Naive B cell (primary cell): ENCODE results near the gene ZNF629. TPM values are rescaled to one million over a fixed set of nuclear protein-coding genes. Genes with fewer than 3 reads are reported as not detected.

ENCODE experiments used
- ATAC-seq, 2 donors: fragments of 150-1000 bp; cut with Tn5 transposase; 2 replicates each; pipeline ENCODE4 v1.10.0; 2021; ENCODE audit warnings: low read depth in 2 of 2, mild to moderate bottlenecking in 2 of 2, moderate library complexity in 2 of 2
- DNase-seq: peaks from one replicate; pipeline ENCODE4 v3.0.0; 2022
- H3K27ac Mint-ChIP-seq, 6 donors: one replicate each; pipeline ENCODE4 v1.8.0; 2020 to 2022; ENCODE audit warnings: mild to moderate bottlenecking in 6 of 6, mixed read lengths in 6 of 6, moderate library complexity in 5 of 6, inconsistent platforms in 2 of 6
- H3K27me3 Mint-ChIP-seq, 3 donors: one replicate each; pipeline ENCODE4 v1.8.0; 2021 to 2022; ENCODE audit warnings: mixed read lengths in 3 of 3, mild to moderate bottlenecking in 1 of 3
- H3K36me3 Mint-ChIP-seq, 2 donors: one replicate each; pipeline ENCODE4 v1.8.0; 2020 to 2022; ENCODE audit warnings: mixed read lengths in 2 of 2, inconsistent platforms in 1 of 2, mild to moderate bottlenecking in 1 of 2
- H3K4me1 Mint-ChIP-seq, 3 donors: one replicate each; pipeline ENCODE4 v1.8.0; 2020 to 2022; ENCODE audit warnings: mixed read lengths in 3 of 3, inconsistent platforms in 1 of 3, mild to moderate bottlenecking in 1 of 3, moderate library complexity in 1 of 3
- H3K4me3 Mint-ChIP-seq, 8 donors: one replicate each; pipeline ENCODE4 v1.8.0; 2020 to 2022; ENCODE audit warnings: mild to moderate bottlenecking in 8 of 8, mixed read lengths in 8 of 8, moderate library complexity in 8 of 8, inconsistent platforms in 2 of 8
- H3K9me3 Mint-ChIP-seq, 7 donors: one replicate each; pipeline ENCODE4 v1.8.0; 2020 to 2022; ENCODE audit warnings: mixed read lengths in 7 of 7, mild to moderate bottlenecking in 5 of 7, inconsistent platforms in 2 of 7, moderate library complexity in 1 of 7
- polyA plus RNA-seq, 6 donors: library from polyadenylated mRNA; unstranded; fragments of 300-500 nt; fragmentation: Illumina TruSeq; gene quantifications; one replicate each; pipeline ENCODE4 v1.2.3, GENCODE V29; 2021; ENCODE audit warnings: low read depth in 6 of 6

Gene ZNF629
- polyA plus RNA-seq, 6 donors from 2014 or later: 0.23 to 1.4 (median 0.45) TPM; not detected in 1

- Mint-ChIP-seq H3K36me3 (no peaks in the 10 kb centered on the region), H3K4me3 (no peak overlapping the region), H3K9me3 (no peaks in the 10 kb centered on the region), H3K27me3 (peaks cover 0 to 10% (median 0%) of the 10 kb centered on the region in 3 donors), H3K4me1 (peaks cover 16 to 26% (median 18%) of the 10 kb centered on the region in 3 donors), H3K27ac (no peak overlapping the region)
- DNase-seq (no peak), ATAC-seq (no peak)
Measured at GRCh38 chr16:30782486-30783279, 4.3 kb downstream of the ZNF629 start.

GRCh38 chr16:30780549-30780948 is 6.5 kb downstream of the ZNF629 start:
- no peak overlapping the region for H3K4me3 Mint-ChIP-seq
- no peak for DNase-seq
- no peak overlapping the region for H3K27ac Mint-ChIP-seq

GRCh38 chr16:30780021-30780420 is 7.0 kb downstream of the ZNF629 start:
- Mint-ChIP-seq H3K4me3 (no peak overlapping the region), H3K27ac (no peak overlapping the region), H3K27me3 (peaks cover 6 to 21% (median 11%) of the 10 kb centered on the region in 3 donors), H3K4me1 (peaks cover 12 to 24% (median 22%) of the 10 kb centered on the region in 3 donors), H3K36me3 (no peaks in the 10 kb centered on the region), H3K9me3 (no peaks in the 10 kb centered on the region)
- no peak for ATAC-seq
- no peak for DNase-seq

More at GRCh38 chr16:30780549-30780948, 6.5 kb downstream of the ZNF629 start:
- Mint-ChIP-seq H3K36me3 (no peaks in the 10 kb centered on the region), H3K9me3 (no peaks in the 10 kb centered on the region), H3K27me3 (peaks cover 6 to 21% (median 11%) of the 10 kb centered on the region in 3 donors), H3K4me1 (peaks cover 10 to 24% (median 18%) of the 10 kb centered on the region in 3 donors)
- ATAC-seq: no peak

GRCh38 chr16:30779596-30779995 is 7.4 kb downstream of the ZNF629 start:
- H3K27me3 Mint-ChIP-seq: peaks cover 6 to 21% (median 11%) of the 10 kb centered on the region in 3 donors
- no peak overlapping the region for H3K27ac Mint-ChIP-seq
- H3K36me3 Mint-ChIP-seq: no peaks in the 10 kb centered on the region
- no peak overlapping the region for H3K4me3 Mint-ChIP-seq
- no peak for ATAC-seq
- H3K9me3 Mint-ChIP-seq: no peaks in the 10 kb centered on the region
- H3K4me1 Mint-ChIP-seq: peaks cover 14 to 26% (median 24%) of the 10 kb centered on the region in 3 donors
- DNase-seq: no peak

- DNase-seq (no peak), ATAC-seq (no peak)
- Mint-ChIP-seq H3K9me3 (no peaks in the 10 kb centered on the region), H3K27me3 (peaks cover 6 to 21% (median 11%) of the 10 kb centered on the region in 3 donors), H3K4me1 (peaks cover 14 to 33% (median 30%) of the 10 kb centered on the region in 3 donors), H3K27ac (peak overlapping the region in 1 of 6 donors; percentile 15), H3K36me3 (no peaks in the 10 kb centered on the region), H3K4me3 (peak overlapping the region in 2 of 8 donors; percentile 54 to 73)
Measured at GRCh38 chr16:30778549-30779244, 8.3 kb downstream of the ZNF629 start.

GRCh38 chr16:30777591-30778297 is 9.3 kb downstream of the ZNF629 start:
- Mint-ChIP-seq H3K4me1 (peaks cover 20 to 39% (median 36%) of the 10 kb centered on the region in 3 donors), H3K27me3 (peaks cover 6 to 21% (median 11%) of the 10 kb centered on the region in 3 donors), H3K27ac (no peak overlapping the region), H3K4me3 (peak overlapping the region in 3 of 8 donors; percentile 10 to 61 (median 41)), H3K36me3 (peaks cover 0 to 4% of the 10 kb centered on the region in 2 donors), H3K9me3 (no peaks in the 10 kb centered on the region)
- DNase-seq: no peak
- no peak for ATAC-seq

GRCh38 chr16:30775392-30776188 is 11.4 kb downstream of the ZNF629 start:
- peak overlapping the region; percentile 61 to 95 (median 88) for H3K4me3 Mint-ChIP-seq
- peak overlapping the region in 1 of 6 donors; percentile 42 for H3K27ac Mint-ChIP-seq
- H3K9me3 Mint-ChIP-seq: no peaks in the 10 kb centered on the region
- peaks cover 0 to 15% of the 10 kb centered on the region in 2 donors for H3K36me3 Mint-ChIP-seq
- DNase-seq (peak; percentile 33), ATAC-seq (peak; percentile 78 to 80)
- peaks cover 6 to 21% (median 11%) of the 10 kb centered on the region in 3 donors for H3K27me3 Mint-ChIP-seq
- H3K4me1 Mint-ChIP-seq: peaks cover 25 to 48% (median 42%) of the 10 kb centered on the region in 3 donors

GRCh38 chr16:30775131-30775391 is 11.9 kb downstream of the ZNF629 start:
- Mint-ChIP-seq H3K4me1 (peaks cover 25 to 48% (median 42%) of the 10 kb centered on the region in 3 donors), H3K4me3 (peak overlapping the region; percentile 61 to 95 (median 88)), H3K27ac (peak overlapping the region in 1 of 6 donors; percentile 42), H3K36me3 (peaks cover 0 to 15% of the 10 kb centered on the region in 2 donors), H3K9me3 (no peaks in the 10 kb centered on the region), H3K27me3 (peaks cover 6 to 21% (median 11%) of the 10 kb centered on the region in 3 donors)
- no peak for ATAC-seq
- no peak for DNase-seq

GRCh38 chr16:30774367-30775130 is 12.5 kb downstream of the ZNF629 start:
- ATAC-seq (no peak), DNase-seq (no peak)
- Mint-ChIP-seq H3K36me3 (peaks cover 0 to 15% of the 10 kb centered on the region in 2 donors), H3K4me1 (peaks cover 25 to 48% (median 42%) of the 10 kb centered on the region in 3 donors), H3K27ac (peak overlapping the region in 1 of 6 donors; percentile 89), H3K27me3 (peaks cover 6 to 21% (median 11%) of the 10 kb centered on the region in 3 donors), H3K4me3 (peak overlapping the region; percentile 61 to 95 (median 88)), H3K9me3 (no peaks in the 10 kb centered on the region)

GRCh38 chr16:30773826-30774225 is 13.2 kb downstream of the ZNF629 start:
- Mint-ChIP-seq H3K27me3 (peaks cover 6 to 17% (median 11%) of the 10 kb centered on the region in 3 donors), H3K4me1 (peaks cover 25 to 48% (median 43%) of the 10 kb centered on the region in 3 donors), H3K9me3 (no peaks in the 10 kb centered on the region), H3K4me3 (peak overlapping the region in 2 of 8 donors; percentile 6 to 36), H3K36me3 (peaks cover 3 to 19% of the 10 kb centered on the region in 2 donors), H3K27ac (no peak overlapping the region)
- DNase-seq: no peak
- no peak for ATAC-seq

GRCh38 chr16:30771726-30772125 is 15.3 kb downstream of the ZNF629 start:
- Mint-ChIP-seq H3K4me3 (peak overlapping the region in 1 of 8 donors; percentile 45), H3K27me3 (peaks cover 0 to 2% (median 2%) of the 10 kb centered on the region in 3 donors), H3K27ac (no peak overlapping the region), H3K4me1 (peaks cover 20 to 41% (median 38%) of the 10 kb centered on the region in 3 donors), H3K9me3 (no peaks in the 10 kb centered on the region), H3K36me3 (peaks cover 12 to 32% of the 10 kb centered on the region in 2 donors)
- ATAC-seq: no peak
- no peak for DNase-seq
